Fibroblast of mammary gland (primary cell): ENCODE measurements around the gene ATPAF1.

Experiments used
- DNase-seq: peaks from one replicate; pipeline ENCODE4 v3.0.0-alpha.2; 2010; ENCODE audit warnings: low read depth
- H3K4me3 ChIP-seq: 2 replicates; pipeline ENCODE4 v1.5.1; 2011; ENCODE audit warnings: low read depth, mild to moderate bottlenecking, low read length, moderate library complexity; ENCODE audit not compliant: control insufficient read depth
- TF ChIP-seq, protein P1 (sequence below): conservative IDR thresholded peaks from 2 replicates; pipeline ENCODE4 v1.5.1; 2011; ENCODE audit warnings: low read depth, low read length, inconsistent platforms; ENCODE audit not compliant: control insufficient read depth, insufficient read depth

The ATPAF1 gene

DNA sequence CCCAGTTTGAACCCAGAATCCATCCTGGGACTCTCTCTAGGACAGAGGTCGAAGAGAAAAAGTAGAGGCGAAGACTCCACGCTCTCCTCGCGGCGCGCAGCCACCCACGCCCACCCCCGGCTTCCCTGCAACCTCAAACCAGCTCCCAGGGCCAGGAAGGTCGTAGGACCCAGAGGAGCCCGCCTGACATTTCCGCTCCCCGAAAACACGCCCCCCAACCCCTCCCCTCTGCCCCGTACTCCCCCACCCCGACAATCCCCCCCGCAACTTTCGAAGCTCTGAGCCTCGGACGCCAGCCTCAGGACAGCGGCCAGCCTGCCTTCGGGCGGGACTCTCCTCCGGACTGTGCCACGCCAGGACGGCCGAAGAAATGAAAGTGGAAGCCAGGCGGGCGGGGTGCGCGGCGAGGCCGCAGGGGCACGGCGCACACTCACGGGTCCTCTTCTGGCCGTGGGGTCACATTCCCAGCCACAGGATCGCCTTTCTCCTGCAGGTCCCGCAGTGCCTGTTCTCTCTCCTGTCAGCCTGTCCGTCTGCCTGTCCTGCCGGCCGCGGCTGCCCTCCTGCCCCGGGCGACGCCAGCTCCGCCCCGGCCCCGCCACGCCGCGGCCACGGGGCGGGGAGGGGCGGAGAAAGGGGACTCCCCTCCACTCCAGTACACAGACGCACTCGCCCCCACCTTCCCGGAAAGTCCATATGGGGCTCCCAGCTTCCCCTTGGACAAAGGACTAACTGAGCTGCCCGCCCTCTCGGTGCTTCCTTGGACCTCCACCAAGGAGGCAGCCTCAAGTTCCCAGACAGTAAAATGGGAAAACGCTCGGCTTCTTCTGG, 51.7 kb downstream of the ATPAF1 start, which contains the start of gene MOB3C:
Gene MOB3C, minus strand, starts transcription at position 535 of the 831 bp plus-strand sequence. CDS start 3,490 bp downstream, outside the sequence.
- peak within 1 kb of the TSS; percentile 75 for H3K4me3 ChIP-seq
- peak; percentile 75 for DNase-seq
- TF ChIP-seq, protein P1, sequence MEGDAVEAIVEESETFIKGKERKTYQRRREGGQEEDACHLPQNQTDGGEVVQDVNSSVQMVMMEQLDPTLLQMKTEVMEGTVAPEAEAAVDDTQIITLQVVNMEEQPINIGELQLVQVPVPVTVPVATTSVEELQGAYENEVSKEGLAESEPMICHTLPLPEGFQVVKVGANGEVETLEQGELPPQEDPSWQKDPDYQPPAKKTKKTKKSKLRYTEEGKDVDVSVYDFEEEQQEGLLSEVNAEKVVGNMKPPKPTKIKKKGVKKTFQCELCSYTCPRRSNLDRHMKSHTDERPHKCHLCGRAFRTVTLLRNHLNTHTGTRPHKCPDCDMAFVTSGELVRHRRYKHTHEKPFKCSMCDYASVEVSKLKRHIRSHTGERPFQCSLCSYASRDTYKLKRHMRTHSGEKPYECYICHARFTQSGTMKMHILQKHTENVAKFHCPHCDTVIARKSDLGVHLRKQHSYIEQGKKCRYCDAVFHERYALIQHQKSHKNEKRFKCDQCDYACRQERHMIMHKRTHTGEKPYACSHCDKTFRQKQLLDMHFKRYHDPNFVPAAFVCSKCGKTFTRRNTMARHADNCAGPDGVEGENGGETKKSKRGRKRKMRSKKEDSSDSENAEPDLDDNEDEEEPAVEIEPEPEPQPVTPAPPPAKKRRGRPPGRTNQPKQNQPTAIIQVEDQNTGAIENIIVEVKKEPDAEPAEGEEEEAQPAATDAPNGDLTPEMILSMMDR = no peak

GRCh38 chr1:46615735-46616134, 52.4 kb downstream of the ATPAF1 start:
- no peak for DNase-seq
- TF ChIP-seq, protein P1 = no peak
- peak overlapping the region; percentile 75 for H3K4me3 ChIP-seq

DNA sequence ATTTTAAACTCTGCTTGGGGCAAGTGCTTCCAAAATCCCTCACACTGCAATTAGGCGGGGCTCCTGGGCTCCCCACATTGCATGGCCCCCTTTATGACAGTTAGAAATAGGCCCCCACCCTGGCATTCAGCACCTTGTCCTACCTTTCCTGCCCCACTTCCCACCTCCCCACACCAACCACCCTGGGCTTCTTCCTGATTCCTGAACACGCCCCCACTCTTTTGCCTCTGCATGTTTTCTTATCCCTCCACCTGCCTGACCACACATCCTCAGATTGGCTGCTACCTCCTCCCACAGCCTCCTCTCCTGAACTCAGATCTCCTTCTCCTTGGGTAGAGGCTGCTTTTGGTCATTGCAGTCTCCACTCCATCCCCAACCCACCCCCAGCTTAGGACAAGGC, 53.1 kb downstream of the ATPAF1 start:
- H3K4me3 ChIP-seq = no peak overlapping the region
- no peak for DNase-seq
- TF ChIP-seq, protein P1 = no peak

DNA sequence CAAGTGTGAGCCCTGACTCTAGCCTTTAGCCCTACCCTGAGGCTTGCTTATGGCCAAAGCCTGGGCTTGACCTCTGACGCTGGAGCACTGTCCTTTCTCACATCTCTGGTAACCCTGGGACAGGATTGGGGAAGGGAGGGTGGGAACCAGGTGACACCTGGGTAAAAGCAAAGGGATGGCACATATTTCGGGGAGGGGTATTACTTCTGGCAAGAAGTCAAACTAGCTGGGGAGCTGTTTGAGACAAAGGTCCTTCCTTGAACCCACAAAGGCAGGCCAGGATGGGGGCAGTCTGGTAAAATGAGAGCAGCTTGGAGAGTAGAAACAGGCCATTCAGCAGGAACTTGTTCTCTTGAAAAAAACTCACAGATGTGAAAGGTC, 53.6 kb downstream of the ATPAF1 start:
- H3K4me3 ChIP-seq = no peak overlapping the region
- DNase-seq = no peak
- TF ChIP-seq, protein P1 = no peak

- TF ChIP-seq, protein P1 = no peak
- DNase-seq = peak; percentile 68
- no peak overlapping the region for H3K4me3 ChIP-seq
Measured at GRCh38 chr1:46613661-46614603, 54.2 kb downstream of the ATPAF1 start.

- TF ChIP-seq, protein P1 = no peak
- no peak overlapping the region for H3K4me3 ChIP-seq
- no peak for DNase-seq
Measured at GRCh38 chr1:46612937-46613660, 55.1 kb downstream of the ATPAF1 start.
